SK-N-SH treated with all-trans-retinoic acid at 6 μM for 48 hours (cell line): Measurements from ENCODE around the gene SDK1.

Experiments used
- ARNTL ChIP-seq: fragments of 450-650 bp; formaldehyde crosslinking; IDR thresholded peaks from 2 replicates; pipeline ENCODE4 v1.5.0; 2020; ENCODE audit warnings: low read depth, mild to moderate bottlenecking, moderate library complexity, borderline replicate concordance
- PPARA ChIP-seq: fragments of 250-450 bp; sonication (Bioruptor Pico); IDR thresholded peaks from 2 replicates; pipeline ENCODE4 v1.5.0; 2020; ENCODE audit warnings: mild to moderate bottlenecking, borderline replicate concordance
- RARB ChIP-seq: fragments of 250-450 bp; sonication (Bioruptor Pico); IDR thresholded peaks from 2 replicates; pipeline ENCODE4 v1.8.0; 2021; ENCODE audit warnings: mild to moderate bottlenecking, moderate library complexity
- TCF4 ChIP-seq: fragments of 250-450 bp; sonication (Bioruptor Pico); IDR thresholded peaks from 2 replicates; pipeline ENCODE4 v1.8.0; 2021; ENCODE audit warnings: mild to moderate bottlenecking, moderate library complexity, borderline replicate concordance
- ZC3H10 ChIP-seq: fragments of 250-450 bp; sonication (Bioruptor Pico); IDR thresholded peaks from 2 replicates; pipeline ENCODE4 v1.5.1; 2021; ENCODE audit warnings: mild to moderate bottlenecking, moderate library complexity
- ZFP3 ChIP-seq: fragments of 250-450 bp; sonication (Bioruptor Pico); IDR thresholded peaks from 2 replicates; pipeline ENCODE4 v1.5.0; 2020; ENCODE audit warnings: mild to moderate bottlenecking, moderate library complexity
- ZNF565 ChIP-seq: fragments of 450-650 bp; formaldehyde crosslinking; conservative IDR thresholded peaks from 2 replicates; pipeline ENCODE4 v1.5.0; 2020; ENCODE audit warnings: low read depth, mild to moderate bottlenecking, moderate library complexity
- ZNF70 ChIP-seq: fragments of 450-650 bp; formaldehyde crosslinking; IDR thresholded peaks from 2 replicates; pipeline ENCODE4 v1.5.0; 2020; ENCODE audit warnings: mild to moderate bottlenecking, moderate library complexity
- TF ChIP-seq, protein P1 (sequence below): fragments of 250-450 bp; sonication (Bioruptor Pico); IDR thresholded peaks from 2 replicates; pipeline ENCODE4 v1.5.1; 2021; ENCODE audit warnings: mild to moderate bottlenecking, moderate library complexity
- TF ChIP-seq, protein P2 (sequence below): fragments of 250-450 bp; sonication (Bioruptor Pico); IDR thresholded peaks from 2 replicates; pipeline ENCODE4 v1.8.0; 2020; ENCODE audit warnings: mild to moderate bottlenecking, moderate library complexity, borderline replicate concordance

DNA sequence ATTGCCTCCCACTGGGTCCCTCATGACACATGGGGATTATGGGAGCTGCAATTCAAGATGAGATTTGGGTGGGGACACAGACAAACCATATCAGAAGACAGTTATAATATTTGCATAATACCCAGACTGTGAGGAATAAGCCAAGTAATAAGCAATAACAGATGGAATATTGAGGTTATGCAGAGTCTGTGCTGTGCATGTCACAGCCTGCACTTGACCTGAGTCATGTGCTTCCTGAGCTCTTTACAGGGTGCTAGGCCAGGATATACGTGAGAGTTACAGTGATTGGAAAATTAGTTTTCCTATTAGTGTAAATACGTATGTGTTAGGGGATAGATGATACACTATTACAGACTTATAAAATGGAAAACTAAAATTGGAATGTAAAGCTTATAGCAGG is 288.7 kb downstream of the SDK1 start:
- TF ChIP-seq ZNF565 (CRISPR knock-in tag) (no peak), ZC3H10 (CRISPR knock-in tag) (no peak), ARNTL (no peak), PPARA (CRISPR knock-in tag) (no peak), ZFP3 (CRISPR knock-in tag) (no peak), RARB (CRISPR knock-in tag) (no peak), ZNF70 (CRISPR knock-in tag) (no peak), TCF4 (CRISPR knock-in tag) (no peak)
- TF ChIP-seq, protein P1, sequence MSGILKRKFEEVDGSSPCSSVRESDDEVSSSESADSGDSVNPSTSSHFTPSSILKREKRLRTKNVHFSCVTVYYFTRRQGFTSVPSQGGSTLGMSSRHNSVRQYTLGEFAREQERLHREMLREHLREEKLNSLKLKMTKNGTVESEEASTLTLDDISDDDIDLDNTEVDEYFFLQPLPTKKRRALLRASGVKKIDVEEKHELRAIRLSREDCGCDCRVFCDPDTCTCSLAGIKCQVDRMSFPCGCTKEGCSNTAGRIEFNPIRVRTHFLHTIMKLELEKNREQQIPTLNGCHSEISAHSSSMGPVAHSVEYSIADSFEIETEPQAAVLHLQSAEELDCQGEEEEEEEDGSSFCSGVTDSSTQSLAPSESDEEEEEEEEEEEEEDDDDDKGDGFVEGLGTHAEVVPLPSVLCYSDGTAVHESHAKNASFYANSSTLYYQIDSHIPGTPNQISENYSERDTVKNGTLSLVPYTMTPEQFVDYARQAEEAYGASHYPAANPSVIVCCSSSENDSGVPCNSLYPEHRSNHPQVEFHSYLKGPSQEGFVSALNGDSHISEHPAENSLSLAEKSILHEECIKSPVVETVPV (CRISPR knock-in tag), result no peak
- TF ChIP-seq, protein P2, sequence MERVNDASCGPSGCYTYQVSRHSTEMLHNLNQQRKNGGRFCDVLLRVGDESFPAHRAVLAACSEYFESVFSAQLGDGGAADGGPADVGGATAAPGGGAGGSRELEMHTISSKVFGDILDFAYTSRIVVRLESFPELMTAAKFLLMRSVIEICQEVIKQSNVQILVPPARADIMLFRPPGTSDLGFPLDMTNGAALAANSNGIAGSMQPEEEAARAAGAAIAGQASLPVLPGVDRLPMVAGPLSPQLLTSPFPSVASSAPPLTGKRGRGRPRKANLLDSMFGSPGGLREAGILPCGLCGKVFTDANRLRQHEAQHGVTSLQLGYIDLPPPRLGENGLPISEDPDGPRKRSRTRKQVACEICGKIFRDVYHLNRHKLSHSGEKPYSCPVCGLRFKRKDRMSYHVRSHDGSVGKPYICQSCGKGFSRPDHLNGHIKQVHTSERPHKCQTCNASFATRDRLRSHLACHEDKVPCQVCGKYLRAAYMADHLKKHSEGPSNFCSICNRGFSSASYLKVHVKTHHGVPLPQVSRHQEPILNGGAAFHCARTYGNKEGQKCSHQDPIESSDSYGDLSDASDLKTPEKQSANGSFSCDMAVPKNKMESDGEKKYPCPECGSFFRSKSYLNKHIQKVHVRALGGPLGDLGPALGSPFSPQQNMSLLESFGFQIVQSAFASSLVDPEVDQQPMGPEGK (CRISPR knock-in tag), result no peak
